Breast epithelium (tissue), 4 donors: ENCODE measurements around the gene MAN1A2. TPM values are rescaled to one million over a fixed set of nuclear protein-coding genes. Genes with fewer than 3 reads are reported as not detected.

Experiments
- DNase-seq, 2 donors: peaks; one replicate each; pipeline ENCODE4 v3.0.0-alpha.2; 2019; ENCODE audit warnings: low spot score in 2 of 2
- H3K27ac ChIP-seq, 2 donors: fragments of 200-600 bp; sonication (generic) in 1 of 2; one replicate each; pipeline ENCODE4 v1.5.1; 2016 to 2019; ENCODE audit warnings: mild to moderate bottlenecking in 1 of 2
- H3K27me3 ChIP-seq, 2 donors: fragments of 200-600 bp; sonication (generic) in 1 of 2; one replicate each; pipeline versions ENCODE4 v1.5.1 to v1.6.0; 2017 to 2019; ENCODE audit warnings: control low read depth in 1 of 2, mild to moderate bottlenecking in 1 of 2
- H3K36me3 ChIP-seq: fragments of 200-600 bp; one replicate; pipeline ENCODE4 v1.5.1; 2019
- H3K4me1 ChIP-seq, 2 donors: fragments of 200-600 bp; sonication (generic); one replicate each; pipeline ENCODE4 v1.5.1; 2016 to 2019; ENCODE audit warnings: control low read depth in 1 of 2
- H3K4me3 ChIP-seq, 3 donors: fragments of 200-600 bp; sonication (generic); 1 replicate in 2 of 3; 2 replicates in 1 of 3; pipeline ENCODE4 v1.5.1; 2016 to 2019; ENCODE audit warnings: mild to moderate bottlenecking in 3 of 3, moderate library complexity in 2 of 3
- H3K9me3 ChIP-seq, 2 donors: fragments of 200-600 bp; sonication (generic) in 1 of 2; one replicate each; pipeline ENCODE4 v1.5.1; 2016 to 2019; ENCODE audit warnings: control low read depth in 1 of 2
- POLR2A ChIP-seq: fragments of 450-650 bp; IDR thresholded peaks from one replicate; pipeline ENCODE4 v1.6.1; 2016; ENCODE audit warnings: antibody characterized with exemption, mild to moderate bottlenecking, moderate library complexity
- POLR2AphosphoS5 ChIP-seq, 3 donors: sonication (generic); formaldehyde crosslinking; IDR thresholded peaks; one replicate each; pipeline ENCODE4 v1.6.1; 2017; ENCODE audit warnings: antibody characterized with exemption in 3 of 3
- intact Hi-C: fragments of 100-400 bp; cut with DNase I; formaldehyde crosslinking; loops from one replicate; pipeline ENCODE4 v1.15.1; 2023; ENCODE audit warnings: low total_unique reads
- total RNA-seq, 3 donors: library from RNA; depleted of rRNA; stranded (reverse); fragments of >200 nt; gene quantifications; one replicate each; pipeline ENCODE4 v1.1.0, GENCODE V29; 2016
- TF ChIP-seq, protein P1 (sequence below), 3 donors: fragments of 450-650 bp; IDR thresholded peaks; one replicate each; pipeline ENCODE4 v1.5.1; 2016 to 2017; ENCODE audit warnings: antibody characterized with exemption in 3 of 3, mild to moderate bottlenecking in 3 of 3, moderate library complexity in 3 of 3

MAN1A2 gene
- total RNA-seq, 3 donors from 2014 or later, result 40.2 to 52.8 (median 43.3) TPM

- Histone ChIP-seq H3K27me3 (no peaks in the 10 kb centered on the region), H3K27ac (no peak overlapping the region), H3K9me3 (peaks cover 0 to 4% of the 10 kb centered on the region in 2 donors), H3K4me1 (no peaks in the 10 kb centered on the region), H3K36me3 (no peaks in the 10 kb centered on the region), H3K4me3 (no peak overlapping the region)
- intact Hi-C loops, result no loop called here
- TF ChIP-seq, protein P1, sequence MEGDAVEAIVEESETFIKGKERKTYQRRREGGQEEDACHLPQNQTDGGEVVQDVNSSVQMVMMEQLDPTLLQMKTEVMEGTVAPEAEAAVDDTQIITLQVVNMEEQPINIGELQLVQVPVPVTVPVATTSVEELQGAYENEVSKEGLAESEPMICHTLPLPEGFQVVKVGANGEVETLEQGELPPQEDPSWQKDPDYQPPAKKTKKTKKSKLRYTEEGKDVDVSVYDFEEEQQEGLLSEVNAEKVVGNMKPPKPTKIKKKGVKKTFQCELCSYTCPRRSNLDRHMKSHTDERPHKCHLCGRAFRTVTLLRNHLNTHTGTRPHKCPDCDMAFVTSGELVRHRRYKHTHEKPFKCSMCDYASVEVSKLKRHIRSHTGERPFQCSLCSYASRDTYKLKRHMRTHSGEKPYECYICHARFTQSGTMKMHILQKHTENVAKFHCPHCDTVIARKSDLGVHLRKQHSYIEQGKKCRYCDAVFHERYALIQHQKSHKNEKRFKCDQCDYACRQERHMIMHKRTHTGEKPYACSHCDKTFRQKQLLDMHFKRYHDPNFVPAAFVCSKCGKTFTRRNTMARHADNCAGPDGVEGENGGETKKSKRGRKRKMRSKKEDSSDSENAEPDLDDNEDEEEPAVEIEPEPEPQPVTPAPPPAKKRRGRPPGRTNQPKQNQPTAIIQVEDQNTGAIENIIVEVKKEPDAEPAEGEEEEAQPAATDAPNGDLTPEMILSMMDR (IDR thresholded peaks at IDR 0.05), result no peak
- no peak for TF ChIP-seq POLR2AphosphoS5 (IDR thresholded peaks at IDR 0.05)
- TF ChIP-seq POLR2A, result no peak
- DNase-seq, result no peak
Observed at GRCh38 chr1:117389284-117389683, 22.0 kb downstream of the MAN1A2 start.

DNA sequence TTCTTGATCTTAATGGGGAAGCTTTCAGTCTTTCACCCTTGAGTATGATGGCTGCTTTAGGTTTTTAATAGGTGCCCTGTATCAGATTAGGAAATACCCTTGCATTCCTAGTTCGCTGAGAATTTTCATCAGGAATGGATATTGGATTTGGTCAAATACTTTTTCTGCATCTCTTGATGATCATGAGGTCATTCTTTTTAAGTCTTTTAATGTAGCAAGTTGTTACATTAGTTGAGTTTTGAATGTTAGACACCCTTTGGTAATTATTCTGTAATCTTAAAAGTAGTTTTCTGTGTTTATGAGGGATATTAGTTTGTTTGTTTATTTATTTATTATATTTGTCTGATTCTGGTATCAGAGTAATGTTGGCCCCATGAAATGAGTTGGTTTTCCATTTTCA, 22.5 kb downstream of the MAN1A2 start:
- no peaks in the 10 kb centered on the region for H3K9me3 ChIP-seq
- intact Hi-C loops, result no loop called here
- DNase-seq, result no peak
- no peak for TF ChIP-seq POLR2AphosphoS5 (IDR thresholded peaks at IDR 0.05)
- TF ChIP-seq POLR2A, result no peak
- TF ChIP-seq, protein P1 (IDR thresholded peaks at IDR 0.05), result no peak
- H3K27ac ChIP-seq, result no peak overlapping the region
- no peaks in the 10 kb centered on the region for H3K36me3 ChIP-seq
- H3K4me3 ChIP-seq, result no peak overlapping the region
- H3K27me3 ChIP-seq, result no peaks in the 10 kb centered on the region
- H3K4me1 ChIP-seq, result no peaks in the 10 kb centered on the region

GRCh38 chr1:117392771-117393170, 25.5 kb downstream of the MAN1A2 start:
- Histone ChIP-seq H3K27me3 (no peaks in the 10 kb centered on the region), H3K36me3 (no peaks in the 10 kb centered on the region), H3K9me3 (no peaks in the 10 kb centered on the region), H3K4me3 (no peak overlapping the region), H3K27ac (no peak overlapping the region), H3K4me1 (no peaks in the 10 kb centered on the region)
- DNase-seq, result no peak
- TF ChIP-seq, protein P1 (IDR thresholded peaks at IDR 0.05), result no peak
- no peak for TF ChIP-seq POLR2A
- no peak for TF ChIP-seq POLR2AphosphoS5 (IDR thresholded peaks at IDR 0.05)
- intact Hi-C loops, result no loop called here

DNA sequence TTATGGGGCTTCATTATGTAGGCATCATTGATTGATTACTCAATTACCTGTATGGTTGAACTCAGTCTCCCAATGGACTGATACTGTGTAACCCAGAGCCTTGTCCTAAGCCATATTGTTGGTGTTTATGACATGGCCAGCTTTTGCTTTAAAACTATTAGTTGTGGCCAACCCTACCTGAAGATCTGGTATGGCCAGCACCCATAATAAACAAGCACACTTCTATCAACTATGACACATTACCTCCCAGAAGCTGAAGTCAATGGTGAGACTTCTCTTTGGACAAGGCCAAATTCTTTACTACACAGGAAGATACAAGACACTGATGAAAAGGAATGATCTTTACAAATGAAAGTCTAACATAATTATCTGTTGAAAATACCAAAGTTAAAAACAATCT, 28.8 kb downstream of the MAN1A2 start:
- TF ChIP-seq POLR2A (no peak), POLR2AphosphoS5 (IDR thresholded peaks at IDR 0.05) (no peak)
- TF ChIP-seq, protein P1 (IDR thresholded peaks at IDR 0.05), result no peak
- Histone ChIP-seq H3K27ac (no peak overlapping the region), H3K9me3 (no peaks in the 10 kb centered on the region), H3K27me3 (no peaks in the 10 kb centered on the region), H3K4me1 (no peaks in the 10 kb centered on the region), H3K36me3 (no peaks in the 10 kb centered on the region), H3K4me3 (no peak overlapping the region)
- intact Hi-C loops, result no loop called here
- DNase-seq, result no peak

DNA sequence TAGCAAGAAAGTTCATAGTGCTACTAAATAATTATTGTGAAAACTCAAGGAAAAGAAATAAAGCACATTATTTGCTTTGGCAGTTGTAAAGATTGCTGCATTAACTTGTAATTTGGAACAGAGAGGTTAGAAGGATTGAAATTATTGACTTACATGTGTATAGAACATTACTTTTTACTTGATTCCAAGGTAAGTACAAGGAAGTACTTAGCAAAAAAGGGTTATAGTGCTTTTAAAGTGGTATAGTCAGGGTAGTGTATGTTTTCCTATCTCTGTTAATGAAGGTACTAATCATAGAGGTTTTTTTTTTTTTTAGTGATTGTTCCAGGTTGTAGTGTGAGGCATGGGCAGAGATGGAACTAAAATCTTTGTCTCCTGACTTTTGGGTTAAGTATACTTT, 29.4 kb downstream of the MAN1A2 start:
- Histone ChIP-seq H3K36me3 (no peaks in the 10 kb centered on the region), H3K27ac (no peak overlapping the region), H3K4me1 (no peaks in the 10 kb centered on the region), H3K4me3 (no peak overlapping the region), H3K27me3 (no peaks in the 10 kb centered on the region), H3K9me3 (no peaks in the 10 kb centered on the region)
- intact Hi-C loops, result no loop called here
- no peak for DNase-seq
- TF ChIP-seq, protein P1 (IDR thresholded peaks at IDR 0.05), result no peak
- TF ChIP-seq POLR2A (no peak), POLR2AphosphoS5 (IDR thresholded peaks at IDR 0.05) (no peak)
